Fibroblast of lung (primary cell): ENCODE results near the gene ADCY4.

ENCODE experiments used
- CTCF ChIP-seq, 2 donors: IDR thresholded peaks in 1 of 2; conservative IDR thresholded peaks in 1 of 2; 1 replicate in 1 of 2; 2 replicates in 1 of 2; pipeline ENCODE4 v1.5.1; 2011 to 2012; ENCODE audit warnings: low read length in 2 of 2, control low read depth in 1 of 2, inconsistent platforms in 1 of 2, low read depth in 1 of 2, mild to moderate bottlenecking in 1 of 2
- EZH2 ChIP-seq: IDR thresholded peaks from 2 replicates; pipeline ENCODE4 v1.5.1; 2012; ENCODE audit warnings: low read length, control low read depth, mild to moderate bottlenecking; ENCODE audit errors: missing control alignments

DNA sequence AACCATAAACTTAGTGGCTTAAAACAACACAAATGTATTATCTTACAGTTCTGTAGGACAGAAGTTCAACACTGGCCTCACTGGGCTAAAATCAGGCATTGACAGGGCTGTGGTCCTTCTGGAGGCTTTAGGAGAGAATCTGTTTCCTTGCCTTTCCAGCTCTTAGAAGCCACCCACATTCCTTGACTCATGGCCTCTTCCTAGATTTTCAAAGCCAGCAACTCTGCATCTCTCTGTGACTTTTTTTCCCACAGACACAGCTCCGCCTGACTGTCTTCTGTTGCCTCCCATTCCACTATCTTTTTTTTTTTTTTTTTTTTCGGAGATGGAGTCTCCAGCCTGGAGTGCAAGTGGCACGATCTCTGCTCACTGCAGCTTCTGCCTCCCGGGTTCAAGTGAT lies 21.3 kb upstream of the ADCY4 start:
- TF ChIP-seq CTCF (conservative IDR thresholded peaks at IDR 0.05 in 1 of 2, IDR thresholded peaks at IDR 0.05 in 1 of 2; ENCODE audit: low read depth in 1 of 2, low read length in 2 of 2) (no peak), EZH2 (no peak)
